NCI-H2227 treated with DMSO at 0.1 percent for 48 hours (cell line): ENCODE results near the gene SLC44A5.
"Not testable (repeated sequence)": the region's sequence is repeated elsewhere in the genome, so short reads cannot be mapped to it uniquely, and the experiment has no call there.

ENCODE experiments used
- DNase-seq: peaks from one replicate; lab custom pipeline; 2025; lab: John Stamatoyannopoulos, UW

Gene SLC44A5

GRCh38 chr1:75611014-75611413 is at the start of gene SLC44A5:
SLC44A5 (minus strand) TSS chr1:75611114; CDS start chr1:75541447, 69,667 bp downstream.
- DNase-seq: no peak

DNA sequence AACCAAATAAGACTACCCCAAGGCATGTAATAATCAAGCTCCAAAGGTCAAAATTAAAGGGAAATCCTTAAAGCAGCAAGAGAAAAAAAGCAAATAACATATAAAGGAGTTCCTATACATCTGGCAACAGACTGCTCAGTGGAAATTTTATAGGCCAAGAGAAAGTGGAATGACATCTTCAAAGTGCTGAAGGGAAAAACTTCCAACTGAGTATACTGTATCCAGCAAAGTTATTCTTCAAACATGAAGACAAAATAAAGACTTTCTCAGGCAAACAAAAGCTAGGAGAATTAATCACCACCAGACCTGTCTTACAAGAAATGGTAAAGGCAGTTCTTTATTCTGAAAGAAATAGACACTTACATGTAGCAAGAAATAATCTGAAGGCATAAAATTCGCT is 45.0 kb upstream of the SLC44A5 start:
- DNase-seq: no peak

- DNase-seq: not testable (repeated sequence)
Measured at GRCh38 chr1:75647183-75647582, 36.3 kb upstream of the SLC44A5 start.

DNA sequence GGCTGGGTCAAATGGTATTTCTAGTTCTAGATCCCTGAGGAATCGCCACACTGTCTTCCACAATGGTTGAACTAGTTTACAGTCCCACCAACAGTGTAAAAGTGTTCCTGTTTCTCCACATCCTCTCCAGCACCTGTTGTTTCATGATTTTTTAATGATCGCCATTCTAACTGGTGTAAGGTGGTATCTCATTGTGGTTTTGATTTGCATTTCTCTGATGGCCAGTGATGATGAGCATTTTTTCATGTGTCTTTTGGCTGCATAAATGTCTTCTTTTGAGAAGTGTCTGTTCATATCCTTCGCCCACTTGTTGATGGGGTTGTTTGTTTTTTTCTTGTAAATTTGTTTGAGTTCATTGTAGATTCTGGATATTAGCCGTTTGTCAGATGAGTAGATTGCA is 34.2 kb upstream of the SLC44A5 start:
- not testable (repeated sequence) for DNase-seq

GRCh38 chr1:75643460-75643859 is 32.5 kb upstream of the SLC44A5 start:
- peak; percentile 57 for DNase-seq

- no peak for DNase-seq
Measured at GRCh38 chr1:75641325-75641724, 30.4 kb upstream of the SLC44A5 start.

DNA sequence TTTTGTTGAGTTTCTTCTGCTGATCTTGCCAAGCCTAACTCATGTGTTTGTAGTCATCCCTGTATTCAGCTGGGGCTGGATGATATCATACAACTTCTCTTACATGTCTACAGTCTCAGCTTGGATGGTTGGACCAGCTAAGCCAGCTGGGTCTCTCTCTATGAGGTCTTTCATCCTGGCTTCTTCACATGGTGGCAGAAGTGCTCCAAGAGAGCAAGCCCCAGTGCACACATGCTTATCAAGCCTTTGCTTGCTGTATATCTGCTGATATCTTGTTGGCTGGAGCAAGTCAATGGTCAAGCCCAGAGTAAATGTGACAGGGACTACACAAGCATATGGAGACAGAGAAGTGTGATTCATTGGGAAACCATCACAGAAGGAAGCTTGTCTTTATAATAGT is 29.2 kb upstream of the SLC44A5 start:
- DNase-seq: no peak

DNA sequence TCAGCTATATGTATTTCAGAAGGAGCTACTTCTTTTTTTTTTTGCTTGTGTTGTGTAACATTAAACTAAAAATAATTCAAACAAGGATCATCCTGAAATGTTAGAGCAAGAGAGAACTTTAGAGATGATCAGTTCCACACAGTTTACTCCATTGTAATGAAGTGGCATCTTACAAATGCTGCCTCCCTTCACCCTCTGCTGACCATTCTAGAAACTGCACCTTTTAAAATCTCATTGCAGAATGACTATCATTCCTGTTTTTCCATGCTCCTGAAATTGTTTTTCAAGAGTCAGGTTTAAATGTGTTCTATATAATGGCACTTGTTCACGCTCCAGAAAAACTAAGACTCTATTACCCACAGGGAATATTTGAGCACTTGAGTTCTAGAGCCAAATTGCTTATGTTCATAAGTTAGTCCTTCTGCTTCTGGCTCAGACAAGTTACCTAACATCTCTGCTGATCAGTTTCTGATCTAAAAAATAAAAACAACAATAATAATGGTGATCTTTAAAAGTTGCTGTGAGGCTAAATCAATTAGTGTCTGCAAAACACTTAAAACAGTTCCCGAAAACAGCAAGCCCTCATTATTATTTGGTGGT is 21.5 kb upstream of the SLC44A5 start:
- DNase-seq: peak; percentile 21

DNA sequence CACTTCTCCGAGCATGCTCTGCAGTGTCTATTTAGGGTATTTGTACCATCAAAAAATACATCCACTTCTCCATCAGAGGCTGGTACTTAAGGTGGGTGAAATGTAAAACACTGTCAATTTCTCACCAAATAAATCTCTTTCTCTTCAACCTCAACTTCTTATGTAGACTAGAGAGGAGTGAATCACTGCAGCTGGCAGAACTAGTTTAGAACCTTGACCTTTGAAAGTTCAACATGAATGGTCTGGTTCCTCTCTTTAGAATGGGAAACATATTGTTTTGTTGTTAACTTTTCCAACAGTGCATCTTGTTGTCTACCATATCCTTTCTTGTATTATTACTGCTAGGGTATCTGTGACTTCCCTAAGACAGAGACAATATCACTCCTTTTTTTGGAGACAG is 20.1 kb upstream of the SLC44A5 start:
- DNase-seq: no peak

GRCh38 chr1:75630004-75630594 is 19.2 kb upstream of the SLC44A5 start:
- no peak for DNase-seq

GRCh38 chr1:75625795-75626194 is 14.9 kb upstream of the SLC44A5 start:
- no peak for DNase-seq

GRCh38 chr1:75618382-75618781 is 7.5 kb upstream of the SLC44A5 start:
- DNase-seq: no peak

DNA sequence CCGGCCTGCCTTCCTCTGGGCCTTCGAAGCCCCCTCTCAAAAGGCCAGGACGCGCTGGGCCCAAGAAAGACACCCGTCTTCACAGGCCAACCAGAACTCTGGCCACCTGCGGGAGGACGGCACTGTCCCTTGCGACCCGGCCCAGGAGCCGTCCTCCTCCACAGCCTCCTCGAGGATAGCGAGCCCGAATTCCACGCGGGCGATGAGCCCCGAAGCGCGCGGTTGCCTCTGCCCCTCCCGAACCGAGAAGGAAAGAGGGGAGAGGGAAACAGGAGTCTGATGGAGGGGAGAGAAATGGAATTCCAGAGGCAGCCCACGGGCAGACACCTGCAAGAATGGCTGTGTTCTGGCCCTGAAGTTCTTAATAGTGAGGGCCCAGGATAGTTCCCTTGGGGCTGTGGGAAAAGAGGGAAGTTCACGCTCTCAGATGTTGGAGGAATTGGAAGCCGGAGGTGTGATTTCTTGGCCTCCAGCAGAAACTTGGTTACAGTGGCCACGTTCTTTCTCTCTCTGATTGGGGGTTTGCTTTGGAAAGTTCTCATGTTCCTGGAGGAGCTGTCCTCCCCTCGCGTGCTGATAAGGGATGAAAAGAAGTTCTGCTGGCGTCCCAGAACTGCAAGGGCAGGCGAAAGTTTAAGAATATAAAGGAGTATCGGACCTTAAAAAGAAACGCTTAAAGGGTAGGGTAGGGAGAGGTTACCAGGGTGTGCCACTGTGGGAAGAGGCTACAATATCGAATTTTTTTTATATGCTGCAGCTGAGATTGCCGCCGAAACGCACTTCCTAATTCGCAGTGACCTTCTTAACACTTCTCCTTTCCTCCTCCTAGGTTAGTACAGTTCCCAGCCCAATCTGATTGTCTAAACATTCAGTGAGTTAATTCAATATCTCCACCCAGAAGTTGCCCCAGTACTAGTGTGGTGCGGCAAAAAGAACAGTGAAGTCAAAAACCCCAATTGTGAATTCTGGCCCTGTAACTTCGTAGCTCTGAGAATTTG is 5.8 kb upstream of the SLC44A5 start:
- no peak for DNase-seq

GRCh38 chr1:75615613-75616435 is 4.9 kb upstream of the SLC44A5 start:
- peak; percentile 29 for DNase-seq

- no peak for DNase-seq
Measured at GRCh38 chr1:75614399-75614756, 3.5 kb upstream of the SLC44A5 start.

- DNase-seq: no peak
Measured at GRCh38 chr1:75613916-75614315, 3.0 kb upstream of the SLC44A5 start.

DNA sequence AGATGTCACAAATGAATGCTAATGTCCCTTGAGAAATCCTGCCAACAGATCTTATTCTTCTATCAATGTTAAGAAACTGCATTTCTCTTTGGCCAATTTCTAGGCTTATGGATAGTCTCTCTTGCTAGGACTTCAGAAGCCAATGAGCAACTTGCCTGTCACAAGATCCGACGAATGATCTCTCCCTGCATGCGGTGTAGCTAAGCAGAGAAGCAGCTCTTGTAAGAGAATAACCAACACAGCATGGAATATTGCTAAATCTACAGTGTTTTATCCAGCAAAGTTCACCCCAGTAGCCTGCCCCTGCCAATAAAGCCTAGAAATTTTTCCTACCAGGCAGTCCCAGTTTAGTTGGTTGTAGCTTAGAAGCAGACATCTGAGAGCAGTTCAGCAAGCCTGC is 2.1 kb upstream of the SLC44A5 start:
- DNase-seq: no peak

DNA sequence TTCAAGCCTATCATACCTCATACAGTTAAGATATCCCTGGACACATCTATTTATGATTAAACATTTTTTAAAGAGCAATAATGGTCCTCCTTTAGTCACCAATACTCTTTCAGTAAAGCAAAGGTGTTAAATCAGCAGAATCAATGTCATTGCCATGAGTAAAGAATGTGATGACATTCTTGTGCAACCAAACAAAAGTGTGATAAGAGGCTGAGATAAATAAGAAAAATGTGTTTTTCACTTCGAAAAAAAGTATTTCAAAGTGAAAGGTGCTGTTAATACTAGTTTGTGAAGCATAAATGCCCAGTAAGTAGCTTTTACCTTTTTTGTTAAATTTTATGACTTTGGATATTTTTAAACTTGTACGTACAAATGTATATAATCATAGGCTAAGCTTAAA is 8.4 kb downstream of the SLC44A5 start:
- DNase-seq: no peak

DNA sequence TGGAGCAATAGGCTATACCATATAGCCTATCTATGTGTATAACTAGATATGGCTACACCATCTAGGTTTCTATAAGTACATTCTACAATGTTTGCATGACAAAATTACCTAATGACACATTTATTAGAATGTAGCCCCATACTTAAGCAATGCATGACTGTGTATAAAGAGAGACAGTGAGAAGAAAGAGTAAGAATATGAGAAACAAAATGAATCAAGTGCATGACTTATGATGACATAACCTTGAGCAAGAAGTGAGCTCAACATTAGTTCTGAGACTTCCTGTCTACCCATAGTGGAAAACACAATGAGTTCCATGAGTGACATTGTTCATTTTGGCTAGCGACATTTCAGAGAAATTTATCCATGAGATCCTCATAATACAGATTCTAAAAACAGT is 10.1 kb downstream of the SLC44A5 start:
- no peak for DNase-seq

- DNase-seq: no peak
Measured at GRCh38 chr1:75594327-75594726, 16.6 kb downstream of the SLC44A5 start.

GRCh38 chr1:75593457-75593856 is 17.5 kb downstream of the SLC44A5 start:
- DNase-seq: not testable (repeated sequence)

DNA sequence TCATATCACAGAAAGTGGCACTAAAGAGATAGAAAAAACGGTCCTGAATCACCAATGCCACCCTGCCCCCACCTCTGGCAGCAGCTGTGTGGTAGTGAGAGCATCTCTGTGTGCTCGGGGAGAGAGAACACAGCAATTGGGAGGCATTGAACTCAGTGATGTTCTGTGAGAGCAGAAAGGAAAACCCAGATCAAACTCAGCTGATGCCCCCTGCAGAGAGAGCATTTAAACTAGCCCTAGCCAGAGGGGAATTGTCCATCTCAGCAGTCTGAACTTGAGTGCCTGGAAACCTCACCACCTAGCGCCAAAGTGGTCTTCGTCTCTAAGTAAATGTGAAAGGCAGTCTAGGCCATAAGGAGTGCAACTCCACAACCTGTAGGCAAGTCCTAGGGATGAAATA is 21.3 kb downstream of the SLC44A5 start:
- DNase-seq: no peak
